ENCODE results near the gene PPP1R15B. TPM values are rescaled to one million over a fixed set of nuclear protein-coding genes. Genes with fewer than 3 reads are reported as not detected.

PPP1R15B gene
- total and polyA plus RNA-seq, 2 donors from 2014 or later: 12.3 to 41.6 TPM

GRCh38 chr1:204451352-204452124 lies 39.9 kb upstream of the PPP1R15B start:
- Histone ChIP-seq H3K27me3 (ENCODE audit: control insufficient read depth, insufficient read depth, low read length) (no peaks in the 10 kb centered on the region), H3K27ac (ENCODE audit: low read depth in 2 of 2, low read length in 2 of 2) (peak overlapping the region in 1 of 2 donors; percentile 74), H3K9ac (ENCODE audit: low read length in 3 of 3) (peak overlapping the region in 1 of 3 donors; percentile 12), H3K4me3 (ENCODE audit: low read length in 3 of 3) (no peak overlapping the region), H3K4me1 (ENCODE audit: control insufficient read depth in 2 of 3, insufficient read depth in 2 of 3, low read depth in 1 of 3, low read length in 3 of 3) (peaks cover 0 to 9% (median 9%) of the 10 kb centered on the region in 3 donors), H3K36me3 (ENCODE audit: control insufficient read depth in 2 of 3, insufficient read depth in 3 of 3, low read length in 3 of 3) (peaks cover 0 to 9% (median 2%) of the 10 kb centered on the region in 3 donors), H3K9me3 (ENCODE audit: control insufficient read depth in 2 of 3, insufficient read depth in 1 of 3, low read length in 3 of 3) (no peaks in the 10 kb centered on the region)
- DNase-seq (no peak), FAIRE-seq (no peak)
- no peak for TF ChIP-seq CTCF (IDR thresholded peaks at IDR 0.05; ENCODE audit: borderline replicate concordance, extremely low read depth, insufficient read depth)
- intact Hi-C loops (cut with DNase I): no loop called here

GRCh38 chr1:204450461-204451257 lies 39.0 kb upstream of the PPP1R15B start:
- peak in 2 of 5 donors; percentile 18 to 73 for DNase-seq
- H3K27me3 ChIP-seq (ENCODE audit: control insufficient read depth, insufficient read depth, low read length): no peaks in the 10 kb centered on the region
- peaks cover 0 to 11% (median 2%) of the 10 kb centered on the region in 3 donors for H3K36me3 ChIP-seq (ENCODE audit: control insufficient read depth in 2 of 3, insufficient read depth in 3 of 3, low read length in 3 of 3)
- peak overlapping the region; percentile 51 to 74 for H3K27ac ChIP-seq (ENCODE audit: low read depth in 2 of 2, low read length in 2 of 2)
- intact Hi-C loops (cut with DNase I): no loop called here
- H3K9me3 ChIP-seq (ENCODE audit: control insufficient read depth in 2 of 3, insufficient read depth in 1 of 3, low read length in 3 of 3): no peaks in the 10 kb centered on the region
- no peak for TF ChIP-seq CTCF (IDR thresholded peaks at IDR 0.05; ENCODE audit: borderline replicate concordance, extremely low read depth, insufficient read depth)
- no peak for FAIRE-seq
- peaks cover 0 to 9% (median 9%) of the 10 kb centered on the region in 3 donors for H3K4me1 ChIP-seq (ENCODE audit: control insufficient read depth in 2 of 3, insufficient read depth in 2 of 3, low read depth in 1 of 3, low read length in 3 of 3)
- H3K9ac ChIP-seq (ENCODE audit: low read length in 3 of 3): no peak overlapping the region
- no peak overlapping the region for H3K4me3 ChIP-seq (ENCODE audit: low read length in 3 of 3)

GRCh38 chr1:204449678-204450280 lies 38.2 kb upstream of the PPP1R15B start:
- Histone ChIP-seq H3K4me1 (ENCODE audit: control insufficient read depth in 2 of 3, insufficient read depth in 2 of 3, low read depth in 1 of 3, low read length in 3 of 3) (peaks cover 0 to 9% (median 9%) of the 10 kb centered on the region in 3 donors), H3K27me3 (ENCODE audit: control insufficient read depth, insufficient read depth, low read length) (no peaks in the 10 kb centered on the region), H3K4me3 (ENCODE audit: low read length in 3 of 3) (no peak overlapping the region), H3K36me3 (ENCODE audit: control insufficient read depth in 2 of 3, insufficient read depth in 3 of 3, low read length in 3 of 3) (peaks cover under 1 to 12% (median 2%) of the 10 kb centered on the region in 3 donors), H3K27ac (ENCODE audit: low read depth in 2 of 2, low read length in 2 of 2) (peak overlapping the region in 1 of 2 donors; percentile 51), H3K9ac (ENCODE audit: low read length in 3 of 3) (no peak overlapping the region), H3K9me3 (ENCODE audit: control insufficient read depth in 2 of 3, insufficient read depth in 1 of 3, low read length in 3 of 3) (no peaks in the 10 kb centered on the region)
- intact Hi-C loops (cut with DNase I): loop anchor here (5.0 kb wide), 1 partner anchor 48 kb away; no protein-coding TSS in a partner anchor
- DNase-seq: no peak
- no peak for TF ChIP-seq CTCF (IDR thresholded peaks at IDR 0.05; ENCODE audit: borderline replicate concordance, extremely low read depth, insufficient read depth)
- FAIRE-seq: no peak

Data from kidney (tissue), 14 donors.